Measurements from ENCODE around the gene MAK.

DNA sequence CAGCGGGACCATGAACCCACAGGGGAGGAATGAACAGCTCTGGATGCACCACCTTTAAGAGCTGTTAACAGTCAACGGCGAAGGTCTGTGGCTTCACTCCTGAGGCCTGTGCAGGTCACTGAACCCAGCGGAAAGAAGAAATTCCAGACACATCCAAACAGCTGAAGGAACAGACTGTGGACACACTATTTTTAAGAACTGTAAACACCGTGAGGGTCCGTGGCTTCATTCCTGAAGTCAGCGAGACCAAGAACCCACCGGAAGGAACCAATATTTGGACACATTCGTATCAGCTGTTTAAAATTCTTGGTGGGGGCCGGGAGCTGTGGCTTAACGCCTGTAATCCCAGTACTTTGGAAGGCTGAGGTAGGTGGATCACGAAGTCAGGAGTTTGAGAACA, 96.1 kb downstream of the MAK start:
- TF ChIP-seq CTCF (conservative IDR thresholded peaks at IDR 0.05; ENCODE audit: low read depth in 2 of 2) (no peak), EZH2 (IDR thresholded peaks at IDR 0.05; ENCODE audit: low read depth, unreplicated experiment) (no peak), POLR2AphosphoS5 (IDR thresholded peaks at IDR 0.05; ENCODE audit: low read depth) (no peak), EZH2phosphoT487 (IDR thresholded peaks at IDR 0.05; ENCODE audit: unreplicated experiment) (no peak), NANOG (IDR thresholded peaks at IDR 0.05; ENCODE audit: borderline replicate concordance) (no peak), CREB1 (CRISPR knock-in tag; IDR thresholded peaks at IDR 0.05; ENCODE audit: low read depth) (no peak), ETS1 (IDR thresholded peaks at IDR 0.05) (no peak), JUNB (IDR thresholded peaks at IDR 0.05; ENCODE audit: unreplicated experiment) (no peak), ZNF462 (CRISPR knock-in tag; IDR thresholded peaks at IDR 0.05) (no peak), ZNF331 (CRISPR knock-in tag; IDR thresholded peaks at IDR 0.05; ENCODE audit: low read depth) (no peak)
- TF ChIP-seq, protein P1, sequence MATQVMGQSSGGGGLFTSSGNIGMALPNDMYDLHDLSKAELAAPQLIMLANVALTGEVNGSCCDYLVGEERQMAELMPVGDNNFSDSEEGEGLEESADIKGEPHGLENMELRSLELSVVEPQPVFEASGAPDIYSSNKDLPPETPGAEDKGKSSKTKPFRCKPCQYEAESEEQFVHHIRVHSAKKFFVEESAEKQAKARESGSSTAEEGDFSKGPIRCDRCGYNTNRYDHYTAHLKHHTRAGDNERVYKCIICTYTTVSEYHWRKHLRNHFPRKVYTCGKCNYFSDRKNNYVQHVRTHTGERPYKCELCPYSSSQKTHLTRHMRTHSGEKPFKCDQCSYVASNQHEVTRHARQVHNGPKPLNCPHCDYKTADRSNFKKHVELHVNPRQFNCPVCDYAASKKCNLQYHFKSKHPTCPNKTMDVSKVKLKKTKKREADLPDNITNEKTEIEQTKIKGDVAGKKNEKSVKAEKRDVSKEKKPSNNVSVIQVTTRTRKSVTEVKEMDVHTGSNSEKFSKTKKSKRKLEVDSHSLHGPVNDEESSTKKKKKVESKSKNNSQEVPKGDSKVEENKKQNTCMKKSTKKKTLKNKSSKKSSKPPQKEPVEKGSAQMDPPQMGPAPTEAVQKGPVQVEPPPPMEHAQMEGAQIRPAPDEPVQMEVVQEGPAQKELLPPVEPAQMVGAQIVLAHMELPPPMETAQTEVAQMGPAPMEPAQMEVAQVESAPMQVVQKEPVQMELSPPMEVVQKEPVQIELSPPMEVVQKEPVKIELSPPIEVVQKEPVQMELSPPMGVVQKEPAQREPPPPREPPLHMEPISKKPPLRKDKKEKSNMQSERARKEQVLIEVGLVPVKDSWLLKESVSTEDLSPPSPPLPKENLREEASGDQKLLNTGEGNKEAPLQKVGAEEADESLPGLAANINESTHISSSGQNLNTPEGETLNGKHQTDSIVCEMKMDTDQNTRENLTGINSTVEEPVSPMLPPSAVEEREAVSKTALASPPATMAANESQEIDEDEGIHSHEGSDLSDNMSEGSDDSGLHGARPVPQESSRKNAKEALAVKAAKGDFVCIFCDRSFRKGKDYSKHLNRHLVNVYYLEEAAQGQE (IDR thresholded peaks at IDR 0.05; ENCODE audit: unreplicated experiment) = no peak
